ENCODE measurements around the gene PLCXD3.

PLCXD3 gene

GRCh38 chr5:41537581-41537980, 27.2 kb upstream of the PLCXD3 start:
- POLR2A ChIA-PET = no interaction called here
- no peaks in the 10 kb centered on the region for H3K9me3 ChIP-seq (ENCODE audit: control insufficient read depth, insufficient read depth, low read depth, low read length)
- CTCF ChIA-PET = no interaction called here
- H3K4me1 ChIP-seq (ENCODE audit: control insufficient read depth, insufficient read depth, low read length) = no peaks in the 10 kb centered on the region
- TF ChIP-seq ZNF837 (tag by site-specific recombination; IDR thresholded peaks at IDR 0.05) (no peak), ZNF10 (tag by site-specific recombination; IDR thresholded peaks at IDR 0.05) (no peak), ZEB2 (tag by site-specific recombination; IDR thresholded peaks at IDR 0.05) (no peak), HIC1 (tag by site-specific recombination; IDR thresholded peaks at IDR 0.05) (no peak), ZNF544 (tag by site-specific recombination; IDR thresholded peaks at IDR 0.05) (no peak), KLF9 (tag by site-specific recombination; IDR thresholded peaks at IDR 0.05; ENCODE audit: low read depth) (no peak), FEZF1 (tag by site-specific recombination; IDR thresholded peaks at IDR 0.05) (no peak), ZNF366 (tag by site-specific recombination; conservative IDR thresholded peaks at IDR 0.05) (no peak), ZNF585B (tag by site-specific recombination; IDR thresholded peaks at IDR 0.05) (no peak), ZBTB20 (tag by site-specific recombination; IDR thresholded peaks at IDR 0.05) (no peak), IKZF3 (tag by site-specific recombination; IDR thresholded peaks at IDR 0.05) (no peak)
- TF ChIP-seq, protein P1, sequence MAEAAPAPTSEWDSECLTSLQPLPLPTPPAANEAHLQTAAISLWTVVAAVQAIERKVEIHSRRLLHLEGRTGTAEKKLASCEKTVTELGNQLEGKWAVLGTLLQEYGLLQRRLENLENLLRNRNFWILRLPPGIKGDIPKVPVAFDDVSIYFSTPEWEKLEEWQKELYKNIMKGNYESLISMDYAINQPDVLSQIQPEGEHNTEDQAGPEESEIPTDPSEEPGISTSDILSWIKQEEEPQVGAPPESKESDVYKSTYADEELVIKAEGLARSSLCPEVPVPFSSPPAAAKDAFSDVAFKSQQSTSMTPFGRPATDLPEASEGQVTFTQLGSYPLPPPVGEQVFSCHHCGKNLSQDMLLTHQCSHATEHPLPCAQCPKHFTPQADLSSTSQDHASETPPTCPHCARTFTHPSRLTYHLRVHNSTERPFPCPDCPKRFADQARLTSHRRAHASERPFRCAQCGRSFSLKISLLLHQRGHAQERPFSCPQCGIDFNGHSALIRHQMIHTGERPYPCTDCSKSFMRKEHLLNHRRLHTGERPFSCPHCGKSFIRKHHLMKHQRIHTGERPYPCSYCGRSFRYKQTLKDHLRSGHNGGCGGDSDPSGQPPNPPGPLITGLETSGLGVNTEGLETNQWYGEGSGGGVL (tag by site-specific recombination; IDR thresholded peaks at IDR 0.05) = no peak
- TF ChIP-seq, protein P2, sequence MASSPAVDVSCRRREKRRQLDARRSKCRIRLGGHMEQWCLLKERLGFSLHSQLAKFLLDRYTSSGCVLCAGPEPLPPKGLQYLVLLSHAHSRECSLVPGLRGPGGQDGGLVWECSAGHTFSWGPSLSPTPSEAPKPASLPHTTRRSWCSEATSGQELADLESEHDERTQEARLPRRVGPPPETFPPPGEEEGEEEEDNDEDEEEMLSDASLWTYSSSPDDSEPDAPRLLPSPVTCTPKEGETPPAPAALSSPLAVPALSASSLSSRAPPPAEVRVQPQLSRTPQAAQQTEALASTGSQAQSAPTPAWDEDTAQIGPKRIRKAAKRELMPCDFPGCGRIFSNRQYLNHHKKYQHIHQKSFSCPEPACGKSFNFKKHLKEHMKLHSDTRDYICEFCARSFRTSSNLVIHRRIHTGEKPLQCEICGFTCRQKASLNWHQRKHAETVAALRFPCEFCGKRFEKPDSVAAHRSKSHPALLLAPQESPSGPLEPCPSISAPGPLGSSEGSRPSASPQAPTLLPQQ (tag by site-specific recombination; IDR thresholded peaks at IDR 0.05) = no peak
- H3K27ac ChIP-seq (ENCODE audit: extremely low read depth, low read depth, low read length) = no peak overlapping the region
- H3K36me3 ChIP-seq (ENCODE audit: control insufficient read depth in 2 of 2, insufficient read depth in 1 of 2, low read length in 2 of 2) = no peaks in the 10 kb centered on the region
- H3K4me3 ChIP-seq (ENCODE audit: low read depth, low read length) = no peak overlapping the region

- Histone ChIP-seq H3K27ac (ENCODE audit: extremely low read depth, low read depth, low read length) (no peak overlapping the region), H3K4me3 (ENCODE audit: low read depth, low read length) (no peak overlapping the region), H3K9me3 (ENCODE audit: control insufficient read depth, insufficient read depth, low read depth, low read length) (no peaks in the 10 kb centered on the region), H3K4me1 (ENCODE audit: control insufficient read depth, insufficient read depth, low read length) (no peaks in the 10 kb centered on the region), H3K36me3 (ENCODE audit: control insufficient read depth in 2 of 2, insufficient read depth in 1 of 2, low read length in 2 of 2) (no peaks in the 10 kb centered on the region)
- ChIA-PET POLR2A (no interaction called here), CTCF (no interaction called here)
- TF ChIP-seq, protein P3, sequence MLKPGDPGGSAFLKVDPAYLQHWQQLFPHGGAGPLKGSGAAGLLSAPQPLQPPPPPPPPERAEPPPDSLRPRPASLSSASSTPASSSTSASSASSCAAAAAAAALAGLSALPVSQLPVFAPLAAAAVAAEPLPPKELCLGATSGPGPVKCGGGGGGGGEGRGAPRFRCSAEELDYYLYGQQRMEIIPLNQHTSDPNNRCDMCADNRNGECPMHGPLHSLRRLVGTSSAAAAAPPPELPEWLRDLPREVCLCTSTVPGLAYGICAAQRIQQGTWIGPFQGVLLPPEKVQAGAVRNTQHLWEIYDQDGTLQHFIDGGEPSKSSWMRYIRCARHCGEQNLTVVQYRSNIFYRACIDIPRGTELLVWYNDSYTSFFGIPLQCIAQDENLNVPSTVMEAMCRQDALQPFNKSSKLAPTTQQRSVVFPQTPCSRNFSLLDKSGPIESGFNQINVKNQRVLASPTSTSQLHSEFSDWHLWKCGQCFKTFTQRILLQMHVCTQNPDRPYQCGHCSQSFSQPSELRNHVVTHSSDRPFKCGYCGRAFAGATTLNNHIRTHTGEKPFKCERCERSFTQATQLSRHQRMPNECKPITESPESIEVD (tag by site-specific recombination; IDR thresholded peaks at IDR 0.05) = no peak
- TF ChIP-seq ZNF747 (tag by site-specific recombination; IDR thresholded peaks at IDR 0.05) = no peak
- no peak for TF ChIP-seq ZBTB48 (tag by site-specific recombination; IDR thresholded peaks at IDR 0.05)
- no peak for TF ChIP-seq ZNF558 (tag by site-specific recombination; IDR thresholded peaks at IDR 0.05)
- TF ChIP-seq ZIC2 (tag by site-specific recombination; IDR thresholded peaks at IDR 0.05) = no peak
- no peak for TF ChIP-seq ZNF146 (tag by site-specific recombination; IDR thresholded peaks at IDR 0.05)
- no peak for TF ChIP-seq ZNF174 (tag by site-specific recombination; IDR thresholded peaks at IDR 0.05)
- TF ChIP-seq PRDM1 (tag by site-specific recombination; IDR thresholded peaks at IDR 0.05) = no peak
- no peak for TF ChIP-seq ZNF354C (tag by site-specific recombination; IDR thresholded peaks at IDR 0.05; ENCODE audit: borderline replicate concordance, low read depth)
- TF ChIP-seq ZNF776 (tag by site-specific recombination; IDR thresholded peaks at IDR 0.05; ENCODE audit: borderline replicate concordance) = no peak
Observed at GRCh38 chr5:41532485-41532884, 22.1 kb upstream of the PLCXD3 start.

All from HEK293 (cell line).